Measurements from ENCODE around the gene ILF2.

ILF2 gene

GRCh38 chr1:153614906-153615305 lies 55.9 kb downstream of the ILF2 start:
- H3K27ac ChIP-seq = no peak overlapping the region
- TF ChIP-seq CTCF (IDR thresholded peaks at IDR 0.05) = no peak
- no peak for TF ChIP-seq ZFX (IDR thresholded peaks at IDR 0.05; ENCODE audit: borderline replicate concordance)

GRCh38 chr1:153614189-153614900 lies 56.4 kb downstream of the ILF2 start:
- H3K27ac ChIP-seq = no peak overlapping the region
- no peak for TF ChIP-seq ZFX (IDR thresholded peaks at IDR 0.05; ENCODE audit: borderline replicate concordance)
- no peak for TF ChIP-seq CTCF (IDR thresholded peaks at IDR 0.05)

- no peak for TF ChIP-seq ZFX (IDR thresholded peaks at IDR 0.05; ENCODE audit: borderline replicate concordance)
- TF ChIP-seq CTCF (IDR thresholded peaks at IDR 0.05) = no peak
- no peak overlapping the region for H3K27ac ChIP-seq
Observed at GRCh38 chr1:153613406-153613805, 57.4 kb downstream of the ILF2 start.

GRCh38 chr1:153612755-153613331 lies 58.0 kb downstream of the ILF2 start, which contains the start of gene S100A16:
TSS of gene S100A16 (minus strand) at chr1:153613137. CDS start at chr1:153608151, 4,986 bp downstream.
- H3K27ac ChIP-seq = no peak within 1 kb of the TSS
- TF ChIP-seq ZFX (IDR thresholded peaks at IDR 0.05; ENCODE audit: borderline replicate concordance) = no peak
- TF ChIP-seq CTCF (IDR thresholded peaks at IDR 0.05) = no peak

GRCh38 chr1:153612111-153612754 lies 58.6 kb downstream of the ILF2 start:
- H3K27ac ChIP-seq = no peak overlapping the region
- TF ChIP-seq CTCF (IDR thresholded peaks at IDR 0.05) = no peak
- TF ChIP-seq ZFX (IDR thresholded peaks at IDR 0.05; ENCODE audit: borderline replicate concordance) = no peak
